NCI-H2227 (cell line): ENCODE measurements around the gene MLLT1.

Source experiments
- DNase-seq: peaks from one replicate; lab custom pipeline; 2025; ENCODE audit not compliant: unreplicated experiment; lab: John Stamatoyannopoulos, UW

Gene MLLT1

GRCh38 chr19:6274756-6275155, 5.0 kb downstream of the MLLT1 start:
- no peak for DNase-seq

- DNase-seq = no peak
Measured at GRCh38 chr19:6273701-6274601, 5.8 kb downstream of the MLLT1 start.

GRCh38 chr19:6272913-6273600, 6.7 kb downstream of the MLLT1 start:
- DNase-seq = no peak

- DNase-seq = no peak
Measured at GRCh38 chr19:6272411-6272791, 7.4 kb downstream of the MLLT1 start.

GRCh38 chr19:6271721-6272410, 7.9 kb downstream of the MLLT1 start:
- no peak for DNase-seq

GRCh38 chr19:6271251-6271650, 8.5 kb downstream of the MLLT1 start:
- DNase-seq = no peak

GRCh38 chr19:6270822-6271221, 9.0 kb downstream of the MLLT1 start:
- DNase-seq = no peak

- no peak for DNase-seq
Measured at GRCh38 chr19:6270076-6270745, 9.6 kb downstream of the MLLT1 start.

DNA sequence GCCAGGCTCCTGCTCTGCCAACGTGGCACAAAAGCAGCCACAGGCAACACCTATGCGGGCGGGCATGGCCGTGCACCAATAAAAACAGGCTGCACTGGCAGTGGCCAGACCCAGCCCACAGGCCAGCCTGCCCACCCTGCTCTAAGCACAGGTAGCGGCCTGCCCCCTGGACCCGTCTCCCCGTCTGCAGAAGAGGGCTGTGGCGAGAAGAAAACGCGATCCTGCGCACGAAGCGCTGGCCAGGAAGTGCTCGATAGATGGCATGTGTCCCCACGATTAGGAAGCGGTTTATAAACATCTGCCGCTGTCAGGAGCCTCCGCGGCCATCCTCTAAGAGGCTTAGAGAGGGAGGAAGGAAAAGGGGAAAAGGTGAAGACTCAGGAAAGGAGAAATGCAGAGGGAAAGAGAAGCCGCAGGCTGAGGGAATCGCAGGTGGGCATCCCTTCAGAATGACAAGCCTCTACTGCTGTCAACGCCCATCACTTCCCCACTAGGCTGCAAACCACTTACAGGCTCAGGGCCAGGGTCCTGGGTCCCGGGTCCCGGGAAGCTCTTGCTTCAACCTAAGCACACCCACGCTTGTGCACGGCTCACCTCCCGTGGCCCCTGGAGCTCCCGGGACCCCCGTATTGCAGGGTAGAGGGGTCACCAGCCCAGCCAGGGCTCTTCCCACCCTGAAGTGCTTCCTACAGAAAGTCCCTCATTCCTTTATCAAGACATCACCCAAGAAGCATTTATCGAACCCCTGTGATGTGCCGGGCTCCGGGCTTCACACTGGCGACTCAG, 10.5 kb downstream of the MLLT1 start:
- no peak for DNase-seq

- DNase-seq = no peak
Measured at GRCh38 chr19:6268382-6268771, 11.4 kb downstream of the MLLT1 start.

DNA sequence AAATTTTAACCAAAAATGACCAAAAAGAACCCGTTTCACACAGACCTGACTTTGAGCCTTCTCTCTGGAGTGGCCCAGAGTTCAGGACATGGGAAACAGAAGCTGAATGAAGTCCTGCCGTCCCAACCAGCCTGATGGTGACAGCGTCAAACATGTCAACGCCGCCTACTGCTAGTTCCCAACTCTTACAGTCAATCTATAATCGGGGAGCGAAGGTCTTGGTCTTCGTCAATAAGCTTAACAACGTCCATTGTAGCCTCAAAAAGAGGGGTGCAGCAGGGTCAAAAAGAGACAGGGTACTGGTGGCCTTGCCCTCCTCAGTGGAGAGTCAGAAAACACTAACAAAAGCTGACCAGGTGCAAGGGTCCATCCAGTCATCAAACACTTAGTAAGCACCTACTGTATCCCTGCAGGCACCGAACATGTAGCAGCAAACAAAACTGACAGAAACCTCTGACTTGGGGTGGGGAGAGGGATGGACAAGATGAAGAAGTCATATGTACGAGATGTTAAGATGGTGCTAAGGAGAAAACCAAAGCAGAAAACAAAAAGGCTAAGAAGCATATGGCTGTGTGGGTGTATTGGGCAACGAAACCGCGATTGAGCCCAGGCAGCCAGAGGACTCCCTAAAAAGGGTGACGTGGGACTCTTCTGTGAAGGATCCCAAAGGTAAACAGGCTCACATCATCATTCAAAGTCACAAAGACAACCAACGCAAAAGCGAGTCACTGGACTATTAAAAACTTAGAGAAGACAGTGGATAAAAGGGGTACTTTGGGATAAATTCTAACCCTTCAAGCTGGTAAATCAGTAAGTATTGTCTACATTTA, 12.0 kb downstream of the MLLT1 start:
- DNase-seq = no peak

GRCh38 chr19:6264803-6265202, 15.0 kb downstream of the MLLT1 start:
- DNase-seq = no peak

GRCh38 chr19:6263735-6264444, 15.9 kb downstream of the MLLT1 start:
- DNase-seq = no peak

DNA sequence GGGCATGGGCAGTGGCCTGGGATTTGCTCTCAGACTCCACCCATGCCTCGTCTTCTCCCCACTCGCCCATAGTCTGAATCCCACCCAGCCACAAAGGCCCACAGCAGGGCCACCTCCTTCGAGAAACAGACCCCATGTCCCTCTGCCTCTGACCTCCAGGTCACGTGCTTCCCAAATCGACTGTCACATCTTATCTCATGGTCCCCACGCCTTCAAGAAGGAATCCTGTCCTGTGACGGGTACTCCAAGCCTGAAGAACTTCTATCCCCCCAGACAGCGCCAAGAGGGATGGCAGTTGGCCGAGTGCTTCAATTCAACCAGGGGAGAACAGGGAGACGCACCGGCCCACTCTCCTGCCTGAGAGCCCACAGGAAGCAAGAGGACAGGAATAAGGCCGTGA, 16.5 kb downstream of the MLLT1 start:
- no peak for DNase-seq

DNA sequence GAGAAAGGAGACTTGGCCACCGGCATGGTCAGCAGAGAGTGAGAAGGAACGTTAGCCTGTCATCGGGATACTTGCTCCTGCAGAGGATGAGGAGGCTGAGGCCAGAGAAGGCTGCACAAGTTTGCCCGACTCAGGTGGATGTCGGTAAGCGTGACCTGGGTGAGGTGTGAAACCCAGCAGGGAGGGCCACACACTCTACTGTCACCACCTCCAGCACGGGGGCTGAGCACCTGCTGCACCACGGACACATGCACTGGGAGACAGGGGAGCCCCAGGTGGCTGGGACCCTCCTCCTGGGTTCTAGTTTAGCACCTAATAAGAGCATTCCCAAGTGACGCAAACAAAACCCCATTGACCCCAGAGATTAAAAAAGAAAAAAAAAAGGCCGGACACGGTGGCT, 17.3 kb downstream of the MLLT1 start:
- DNase-seq = no peak

GRCh38 chr19:6261883-6262282, 17.9 kb downstream of the MLLT1 start:
- DNase-seq = no peak

DNA sequence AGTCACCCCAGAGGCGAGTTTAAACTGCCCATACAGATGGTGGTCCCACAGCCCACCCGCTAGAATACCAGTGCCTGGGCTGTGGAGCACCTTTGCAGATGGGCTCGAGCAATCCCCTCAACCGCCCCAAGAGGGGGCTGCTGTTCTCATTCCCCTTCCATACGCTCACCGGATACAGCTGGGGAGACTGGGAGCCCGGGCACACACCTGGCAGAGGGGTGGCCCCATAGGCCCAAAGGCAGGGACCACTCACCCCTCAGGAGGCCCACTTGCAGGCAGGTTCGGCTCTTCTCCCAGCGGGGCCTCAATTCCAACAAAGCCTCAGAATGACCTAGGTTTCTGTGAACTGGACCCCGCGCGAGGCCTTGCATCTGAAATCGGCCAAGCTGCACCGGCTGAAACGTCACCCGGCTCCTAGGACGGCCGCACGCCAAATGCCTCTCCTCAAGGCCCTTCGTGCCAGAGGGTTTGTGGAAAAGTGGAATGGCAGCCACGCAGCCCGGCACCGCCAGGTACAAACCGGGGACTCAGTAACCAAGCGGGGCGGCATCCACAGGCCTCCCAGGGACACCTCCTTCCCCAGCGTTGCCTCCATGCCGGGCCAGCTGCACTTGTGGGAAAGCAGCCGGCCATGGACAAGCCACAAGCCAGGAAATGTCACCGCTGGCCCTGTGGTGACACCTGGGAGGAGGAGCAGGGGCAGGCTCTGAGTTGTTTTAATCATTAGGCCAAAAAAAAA, 18.7 kb downstream of the MLLT1 start:
- DNase-seq = peak; percentile 15

GRCh38 chr19:6260376-6260775, 19.4 kb downstream of the MLLT1 start:
- no peak for DNase-seq
